Measurements from ENCODE around the gene GORASP2. TPM values are rescaled to one million over a fixed set of nuclear protein-coding genes. Genes with fewer than 3 reads are reported as not detected.

GORASP2 gene
- total RNA-seq, 1 donor from 2014 or later, result 56.2 TPM

DNA sequence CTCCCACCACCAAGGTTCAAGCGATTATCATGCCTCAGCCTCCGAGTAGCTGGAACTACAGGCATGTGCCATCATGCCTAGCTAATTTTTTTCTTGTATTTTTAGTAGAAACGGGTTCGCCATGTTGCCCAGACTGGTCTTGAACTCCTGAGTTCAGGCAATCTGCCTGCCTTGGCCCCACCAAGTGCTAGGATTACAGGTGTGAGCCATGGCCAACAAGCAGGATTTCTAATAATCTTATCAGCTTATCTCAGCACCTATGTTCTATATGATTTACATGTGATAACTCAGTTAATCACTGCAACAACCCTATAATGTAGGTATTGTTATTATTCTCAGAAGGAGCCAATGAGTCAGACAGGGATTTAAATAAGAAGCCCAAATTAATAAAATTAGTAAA, 80.3 kb downstream of the GORASP2 start:
- H3K4me3 ChIP-seq (ENCODE audit: low read depth, low read length), result no peak overlapping the region
- TF ChIP-seq, protein P1, sequence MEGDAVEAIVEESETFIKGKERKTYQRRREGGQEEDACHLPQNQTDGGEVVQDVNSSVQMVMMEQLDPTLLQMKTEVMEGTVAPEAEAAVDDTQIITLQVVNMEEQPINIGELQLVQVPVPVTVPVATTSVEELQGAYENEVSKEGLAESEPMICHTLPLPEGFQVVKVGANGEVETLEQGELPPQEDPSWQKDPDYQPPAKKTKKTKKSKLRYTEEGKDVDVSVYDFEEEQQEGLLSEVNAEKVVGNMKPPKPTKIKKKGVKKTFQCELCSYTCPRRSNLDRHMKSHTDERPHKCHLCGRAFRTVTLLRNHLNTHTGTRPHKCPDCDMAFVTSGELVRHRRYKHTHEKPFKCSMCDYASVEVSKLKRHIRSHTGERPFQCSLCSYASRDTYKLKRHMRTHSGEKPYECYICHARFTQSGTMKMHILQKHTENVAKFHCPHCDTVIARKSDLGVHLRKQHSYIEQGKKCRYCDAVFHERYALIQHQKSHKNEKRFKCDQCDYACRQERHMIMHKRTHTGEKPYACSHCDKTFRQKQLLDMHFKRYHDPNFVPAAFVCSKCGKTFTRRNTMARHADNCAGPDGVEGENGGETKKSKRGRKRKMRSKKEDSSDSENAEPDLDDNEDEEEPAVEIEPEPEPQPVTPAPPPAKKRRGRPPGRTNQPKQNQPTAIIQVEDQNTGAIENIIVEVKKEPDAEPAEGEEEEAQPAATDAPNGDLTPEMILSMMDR (conservative IDR thresholded peaks at IDR 0.05; ENCODE audit: low read depth, low read length), result no peak
- DNase-seq (ENCODE audit: low read depth), result no peak

DNA sequence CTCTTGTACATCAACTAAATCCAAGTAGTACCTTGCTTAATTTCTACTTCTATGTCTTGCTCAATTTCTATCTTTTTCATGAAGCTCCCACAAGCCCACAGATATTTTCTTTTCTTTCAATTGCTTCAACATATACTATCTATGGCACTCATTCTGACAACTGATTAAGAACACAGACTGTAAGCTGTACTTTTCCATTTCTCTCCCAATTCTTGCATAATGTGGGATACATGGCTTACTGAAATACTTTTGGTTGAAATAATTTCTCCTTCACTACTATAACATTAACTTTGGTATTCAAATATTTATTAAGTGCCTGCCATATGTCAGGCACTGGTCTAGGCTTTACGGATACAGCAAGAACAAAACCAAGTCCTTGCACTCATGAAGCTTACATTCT, 84.8 kb downstream of the GORASP2 start:
- TF ChIP-seq, protein P1 (conservative IDR thresholded peaks at IDR 0.05; ENCODE audit: low read depth, low read length), result no peak
- no peak overlapping the region for H3K4me3 ChIP-seq (ENCODE audit: low read depth, low read length)
- no peak for DNase-seq (ENCODE audit: low read depth)

DNA sequence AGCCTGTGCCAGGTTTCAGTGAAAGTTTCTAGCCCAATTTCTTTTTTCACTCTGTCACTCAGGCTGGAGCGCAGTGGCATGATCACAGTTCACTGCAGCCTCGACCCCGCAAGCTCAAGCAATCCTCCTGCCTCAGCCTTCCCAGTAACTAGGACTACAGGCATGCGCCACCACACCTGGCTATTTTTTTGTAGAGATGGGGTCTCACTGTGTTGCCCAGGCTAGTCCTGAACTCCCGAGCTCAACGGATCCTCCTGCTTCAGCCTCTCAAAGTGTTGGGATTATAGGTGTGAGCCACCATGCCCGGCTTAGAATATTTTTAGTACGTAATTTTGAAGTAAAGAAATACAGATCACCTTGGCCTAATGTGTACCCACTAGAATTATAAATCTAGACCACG, 87.1 kb downstream of the GORASP2 start:
- TF ChIP-seq, protein P1 (conservative IDR thresholded peaks at IDR 0.05; ENCODE audit: low read depth, low read length), result no peak
- no peak for DNase-seq (ENCODE audit: low read depth)
- H3K4me3 ChIP-seq (ENCODE audit: low read depth, low read length), result no peak overlapping the region

Other genes with a start within 250 kb of the GORASP2 start
- gene SP5, start 213.9 kb upstream of the GORASP2 start, total RNA-seq, result 0.14 TPM in 1 of 2 replicates, not detected in the other
- not detected in 2 replicates for gene ERICH2, start 158.9 kb upstream of the GORASP2 start, total RNA-seq
- gene GAD1, start 112.4 kb upstream of the GORASP2 start, total RNA-seq, result 0.36 and 5.6 TPM in 2 replicates
- 7.2 and 10.7 TPM in 2 replicates for gene TLK1, start 231.6 kb downstream of the GORASP2 start, total RNA-seq